Heart right ventricle (tissue), 16 donors: Measurements from ENCODE around the gene TRMT2A. TPM values are rescaled to one million over a fixed set of nuclear protein-coding genes. Genes with fewer than 3 reads are reported as not detected.

Experiments used
- ATAC-seq, 8 donors: fragments of 200-7000 bp; cut with Tn5 transposase; one replicate each; pipeline ENCODE4 v1.9.1; 2020; ENCODE audit warnings: mild to moderate bottlenecking in 8 of 8, moderate library complexity in 8 of 8, moderate number of reproducible peaks in 1 of 8
- DNase-seq, 2 donors: peaks; one replicate each; pipeline ENCODE4 v3.0.0-alpha.2; 2020
- H3K27ac ChIP-seq, 10 donors: fragments of 200-600 bp; sonication (generic) in 2 of 10; one replicate each; pipeline versions ENCODE4 v1.5.0 to v1.8.0; 2020 to 2022; ENCODE audit warnings: mild to moderate bottlenecking in 3 of 10
- H3K27me3 ChIP-seq, 7 donors: fragments of 200-600 bp; one replicate each; pipeline ENCODE4 v1.8.0; 2021 to 2022; ENCODE audit warnings: mild to moderate bottlenecking in 2 of 7
- H3K36me3 ChIP-seq, 9 donors: fragments of 200-600 bp; sonication (generic) in 1 of 9; one replicate each; pipeline versions ENCODE4 v1.5.0 to v1.8.0; 2020 to 2022; ENCODE audit warnings: mild to moderate bottlenecking in 2 of 9
- H3K4me1 ChIP-seq, 9 donors: fragments of 200-600 bp; sonication (generic) in 1 of 9; one replicate each; pipeline versions ENCODE4 v1.5.0 to v1.8.0; 2020 to 2022; ENCODE audit warnings: mild to moderate bottlenecking in 4 of 9
- H3K4me3 ChIP-seq, 10 donors: fragments of 200-600 bp; sonication (generic) in 2 of 10; one replicate each; pipeline versions ENCODE4 v1.5.0 to v1.8.0; 2020 to 2022; ENCODE audit warnings: mild to moderate bottlenecking in 7 of 10, moderate library complexity in 2 of 10
- H3K9me3 ChIP-seq, 11 donors: fragments of 200-600 bp in 10 of 11; sonication (generic) in 2 of 11; one replicate each; pipeline versions ENCODE4 v1.5.0 to v1.8.0; 2013 to 2022; ENCODE audit warnings: mild to moderate bottlenecking in 2 of 11, control low read depth in 1 of 11, moderate library complexity in 1 of 11
- CTCF ChIP-seq, 9 donors: fragments of 200-600 bp; sonication (generic) in 2 of 9; IDR thresholded peaks; one replicate each; pipeline versions ENCODE4 v1.5.0 to v1.8.0; 2021 to 2022; ENCODE audit warnings: antibody characterized with exemption in 9 of 9, mild to moderate bottlenecking in 5 of 9, moderate library complexity in 1 of 9
- WGBS, 2 donors: extraction: QIAGEN DNeasy Blood & Tissue Kit; methylation state at CpG; one replicate each; pipeline ENCODE4 v1.1.7; 2013; ENCODE audit warnings: inconsistent platforms in 1 of 2; 5-methylcytosine and 5-hydroxymethylcytosine counted together
- intact Hi-C, 10 donors: fragments of 100-400 bp; cut with DNase I; formaldehyde crosslinking; loops; one replicate each; pipeline versions ENCODE4 v1.11.1 to v1.14.2; 2022
- polyA plus RNA-seq, 2 donors: library from polyadenylated mRNA; stranded (reverse); fragments of 200-250 nt; gene quantifications; one replicate each; pipeline ENCODE4 v1.2.3, GENCODE V29; 2013
- total RNA-seq, 10 donors: library from RNA; stranded (reverse); fragmentation: NEBNext Ultra II Directional in 3 of 10; extraction: Animal tissue kit (Norgen Biotek cat#: 25700) in 3 of 10; gene quantifications; one replicate each; pipeline versions ENCODE4 v1.2.1 to v1.2.4, GENCODE V29; 2021 to 2023
- donor health status: Arrhythmogenic right ventricular cardiomyopathy.
- donor health status: ischemic (EF 13 %, LVEDD 7.1; RV severe dilation, severe dysfunction).
- donor health status: healthy with polysubstance abuse.
- donor health status: DM: no; HTN: yes; CAD: no.
- donor health status: DM: no; HTN: no; CAD: no.
- donor health status: ischemic (EF 25% LVEDD 6.9; RV normal size, moderate dysfunction).
- donor health status: ischemic (EF 25% LVEDD 5.7; RV mildly dilated, moderate dysfunction).
- donor health status: healthy.
- donor health status: DM: yes; HTN: yes; CAD: no.
- donor health status: Ischemic cardiomyopathy.
- donor health status: ischemic (EF 35%, LVEDD 5.7; RV mildly dilated, moderate dysfunction).
- donor health status: nonischemic (EF 11% LVEDD 7.7; RV severe dilation, severe dysfunction).
- donor health status: DM: yes; HTN: yes; CAD: no.
- donor health status: PGD.
- donor health status: ischemic (EF 29% LVEDD 5.4; RV normal size, mild dysfunction).
- donor health status: nonischemic (EF 23%, LVEDD 6.1; RV moderate dilation, normal function).

The TRMT2A gene
- total and polyA plus RNA-seq, 12 donors, result 18.4 to 58.2 (median 26.0) TPM

- H3K36me3 ChIP-seq, result no peaks in the 10 kb centered on the region
- TF ChIP-seq CTCF (IDR thresholded peaks at IDR 0.05), result no peak
- H3K27me3 ChIP-seq, result peaks cover 0 to 7% (median 0%) of the 10 kb centered on the region in 7 donors
- H3K27ac ChIP-seq, result no peak overlapping the region
- ATAC-seq, result peak; percentile 37 to 81 (median 72)
- WGBS, 2 donors, result 54 to 59% methylated on average over 27 to 30 of the region's 30 CpGs
- intact Hi-C loops, result loop anchor here in 7 of 10 donors (2.0 to 10.0 kb wide), 4 partner anchors 49 to 132 kb away; partner anchors contain the start of gene RTN4R (in 4 of the 7)
- H3K4me3 ChIP-seq, result peak overlapping the region in 7 of 10 donors; percentile 20 to 31 (median 29)
- peak; percentile 64 to 73 for DNase-seq
- peaks cover 0 to 7% (median 4%) of the 10 kb centered on the region in 9 donors for H3K4me1 ChIP-seq
- H3K9me3 ChIP-seq, result no peaks in the 10 kb centered on the region
These were observed 38.5 kb upstream of the TRMT2A start for GRCh38 chr22:20155330-20156041.

GRCh38 chr22:20154602-20155187 is 37.7 kb upstream of the TRMT2A start:
- Histone ChIP-seq H3K4me3 (peak overlapping the region in 7 of 10 donors; percentile 20 to 31 (median 29)), H3K27ac (no peak overlapping the region), H3K27me3 (peaks cover 0 to 7% (median 0%) of the 10 kb centered on the region in 7 donors), H3K4me1 (peaks cover 0 to 7% (median 4%) of the 10 kb centered on the region in 9 donors), H3K9me3 (no peaks in the 10 kb centered on the region), H3K36me3 (no peaks in the 10 kb centered on the region)
- intact Hi-C loops, result loop anchor here in 5 of 10 donors (5.0 to 10.0 kb wide), 3 partner anchors 50 to 133 kb away; partner anchors contain the start of gene RTN4R (in 4 of the 5)
- ATAC-seq, result peak in 3 of 8 donors; percentile 3 to 10 (median 4)
- TF ChIP-seq CTCF (IDR thresholded peaks at IDR 0.05), result peak in 1 of 9 donors; percentile 6
- 53 to 58% methylated on average over 14 of the region's 14 CpGs for WGBS, 2 donors
- no peak for DNase-seq

GRCh38 chr22:20153945-20154344 is 36.9 kb upstream of the TRMT2A start:
- H3K4me1 ChIP-seq, result peaks cover 0 to 7% (median 4%) of the 10 kb centered on the region in 9 donors
- H3K9me3 ChIP-seq, result no peaks in the 10 kb centered on the region
- DNase-seq (no peak), ATAC-seq (no peak)
- H3K27me3 ChIP-seq, result peaks cover 0 to 7% (median 0%) of the 10 kb centered on the region in 7 donors
- H3K27ac ChIP-seq, result no peak overlapping the region
- H3K36me3 ChIP-seq, result no peaks in the 10 kb centered on the region
- TF ChIP-seq CTCF (IDR thresholded peaks at IDR 0.05), result no peak
- no peak overlapping the region for H3K4me3 ChIP-seq
- intact Hi-C loops, result loop anchor here in 1 of 10 donors (10.0 kb wide), 1 partner anchor 51 kb away; no protein-coding TSS in a partner anchor
- 63 to 66% methylated on average over 16 of the region's 16 CpGs for WGBS, 2 donors

- no peak for DNase-seq
- Histone ChIP-seq H3K9me3 (no peaks in the 10 kb centered on the region), H3K27me3 (peaks cover 0 to 7% (median 0%) of the 10 kb centered on the region in 7 donors), H3K36me3 (no peaks in the 10 kb centered on the region), H3K4me1 (peaks cover 0 to 7% (median 4%) of the 10 kb centered on the region in 9 donors), H3K4me3 (no peak overlapping the region), H3K27ac (no peak overlapping the region)
- 79 to 88% methylated on average over 14 of the region's 14 CpGs for WGBS, 2 donors
- no peak for ATAC-seq
- no peak for TF ChIP-seq CTCF (IDR thresholded peaks at IDR 0.05)
- intact Hi-C loops, result loop anchor here in 1 of 10 donors (10.0 kb wide), 1 partner anchor 52 kb away; no protein-coding TSS in a partner anchor
These were observed 35.5 kb upstream of the TRMT2A start for GRCh38 chr22:20152464-20152890.
